Amygdala (tissue), 56 donors: Measurements from ENCODE around the gene GFRA1.

Experiments used
- DNase-seq, 56 donors: peaks; one replicate each; lab custom pipeline; 2025; lab: John Stamatoyannopoulos, UW

GFRA1 gene

GRCh38 chr10:116271593-116272439 is 1.2 kb downstream of the GFRA1 start:
- peak in 2 of 56 donors; percentile 24 for DNase-seq

- DNase-seq: peak in 2 of 56 donors; percentile 12 to 20
Observed at GRCh38 chr10:116270771-116271592, 2.0 kb downstream of the GFRA1 start.

GRCh38 chr10:116270126-116270770 is 2.8 kb downstream of the GFRA1 start:
- DNase-seq: no peak

GRCh38 chr10:116269619-116270018 is 3.4 kb downstream of the GFRA1 start:
- DNase-seq: no peak

GRCh38 chr10:116268976-116269375 is 4.0 kb downstream of the GFRA1 start:
- no peak for DNase-seq

- no peak for DNase-seq
Observed at GRCh38 chr10:116265686-116266085, 7.3 kb downstream of the GFRA1 start.

GRCh38 chr10:116263870-116264655 is 8.9 kb downstream of the GFRA1 start:
- no peak for DNase-seq

GRCh38 chr10:116262678-116263077 is 10.3 kb downstream of the GFRA1 start:
- no peak for DNase-seq

- DNase-seq: no peak
Observed at GRCh38 chr10:116260599-116260998, 12.4 kb downstream of the GFRA1 start.

- DNase-seq: no peak
Observed at GRCh38 chr10:116259638-116260037, 13.4 kb downstream of the GFRA1 start.

- no peak for DNase-seq
Observed at GRCh38 chr10:116257785-116258184, 15.2 kb downstream of the GFRA1 start.

GRCh38 chr10:116256752-116257259 is 16.2 kb downstream of the GFRA1 start:
- no peak for DNase-seq

- DNase-seq: no peak
Observed at GRCh38 chr10:116255886-116256751, 16.9 kb downstream of the GFRA1 start.

GRCh38 chr10:116254422-116255155 is 18.4 kb downstream of the GFRA1 start:
- no peak for DNase-seq

- DNase-seq: no peak
Observed at GRCh38 chr10:116253716-116254115, 19.3 kb downstream of the GFRA1 start.

GRCh38 chr10:116251602-116252395 is 21.2 kb downstream of the GFRA1 start:
- no peak for DNase-seq

GRCh38 chr10:116247691-116248090 is 25.3 kb downstream of the GFRA1 start:
- no peak for DNase-seq

- DNase-seq: no peak
Observed at GRCh38 chr10:116246263-116246662, 26.7 kb downstream of the GFRA1 start.
